Measurements from ENCODE around the gene UCHL5.

The UCHL5 gene

DNA sequence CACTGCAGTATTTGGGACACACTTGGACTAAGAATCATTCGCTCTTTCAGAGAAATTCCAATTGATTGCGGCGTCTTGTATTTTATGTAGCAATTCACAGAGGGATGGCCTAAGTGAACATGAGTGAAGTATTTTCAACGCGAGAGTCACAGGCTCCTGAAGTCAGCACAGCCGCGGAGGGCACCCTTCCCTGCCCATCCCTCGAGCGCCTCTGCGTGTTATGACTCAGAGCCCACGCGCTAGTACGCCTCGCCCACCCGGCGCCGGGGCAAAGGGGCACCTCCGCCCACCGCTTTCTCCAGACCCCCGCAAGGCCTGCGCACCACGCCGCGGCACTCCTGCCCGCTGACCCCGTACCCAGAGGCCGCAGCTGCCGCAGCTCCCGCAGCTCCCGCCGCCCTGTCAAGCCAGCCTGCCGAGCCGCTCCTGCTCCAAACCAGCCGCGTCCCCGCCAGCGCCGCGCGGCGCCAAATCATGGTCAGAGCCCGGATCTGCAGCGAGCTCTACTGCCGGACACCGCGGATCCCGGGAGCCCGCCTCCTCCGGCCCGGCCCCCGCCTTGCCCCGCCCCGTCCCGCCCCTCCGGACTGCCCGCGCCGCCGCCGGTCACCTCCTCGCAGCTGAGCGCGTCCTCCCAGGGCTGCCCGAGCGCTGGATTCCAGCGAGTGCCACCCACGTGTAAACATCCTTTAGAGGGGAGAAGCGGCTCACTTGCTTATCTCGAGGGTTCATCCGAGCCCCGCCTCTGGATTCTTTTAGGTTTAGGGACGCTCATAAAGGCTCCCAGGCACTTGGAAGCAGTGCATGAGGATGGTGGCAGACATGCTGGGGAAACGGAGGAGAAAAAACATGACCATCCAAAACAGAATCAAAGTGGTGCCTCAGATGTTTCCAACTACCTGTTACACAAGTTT is 46.0 kb upstream of the UCHL5 start, which contains the start of gene GLRX2 (continued):
- TF ChIP-seq KLF9 (tag by site-specific recombination; IDR thresholded peaks at IDR 0.05; ENCODE audit: low read depth) (peak; percentile 39), ZNF433 (tag by site-specific recombination; IDR thresholded peaks at IDR 0.05; ENCODE audit: low read depth) (no peak), ZNF335 (tag by site-specific recombination; conservative IDR thresholded peaks at IDR 0.05) (peak; percentile 79; the same call in 1 of the 2 replicates), GFI1B (tag by site-specific recombination; IDR thresholded peaks at IDR 0.05) (no peak), ZNF274 (IDR thresholded peaks at IDR 0.05; ENCODE audit: low read length) (no peak), ZNF274 (tag by site-specific recombination; IDR thresholded peaks at IDR 0.05; ENCODE audit: borderline replicate concordance) (no peak), ZNF76 (tag by site-specific recombination; IDR thresholded peaks at IDR 0.05; ENCODE audit: borderline replicate concordance, low read depth) (peak; percentile 44; the same call in 1 of the 2 replicates), ZBTB7A (tag by site-specific recombination; IDR thresholded peaks at IDR 0.05; ENCODE audit: low read depth) (no peak), ZNF791 (tag by site-specific recombination; IDR thresholded peaks at IDR 0.05) (no peak), ZNF112 (tag by site-specific recombination; IDR thresholded peaks at IDR 0.05) (no peak), ZNF777 (tag by site-specific recombination; IDR thresholded peaks at IDR 0.05; ENCODE audit: borderline replicate concordance) (no peak), MYNN (tag by site-specific recombination; IDR thresholded peaks at IDR 0.05; ENCODE audit: borderline replicate concordance) (no peak), ZNF530 (tag by site-specific recombination; IDR thresholded peaks at IDR 0.05; ENCODE audit: low read depth) (no peak), ZNF391 (tag by site-specific recombination; IDR thresholded peaks at IDR 0.05; ENCODE audit: borderline replicate concordance, low read depth) (no peak), ZIC2 (tag by site-specific recombination; IDR thresholded peaks at IDR 0.05) (peak; percentile 25; the same call in 1 of the 2 replicates), KLF16 (tag by site-specific recombination; IDR thresholded peaks at IDR 0.05) (peak; percentile 29; the same call in 1 of the 2 replicates), ZNF701 (tag by site-specific recombination; IDR thresholded peaks at IDR 0.05) (no peak), ZNF37A (tag by site-specific recombination; IDR thresholded peaks at IDR 0.05) (no peak), ZBTB17 (tag by site-specific recombination; IDR thresholded peaks at IDR 0.05) (peak; percentile 53), ZNF837 (tag by site-specific recombination; IDR thresholded peaks at IDR 0.05) (no peak), ZFP69B (tag by site-specific recombination; IDR thresholded peaks at IDR 0.05) (no peak)
- TF ChIP-seq, protein P1, sequence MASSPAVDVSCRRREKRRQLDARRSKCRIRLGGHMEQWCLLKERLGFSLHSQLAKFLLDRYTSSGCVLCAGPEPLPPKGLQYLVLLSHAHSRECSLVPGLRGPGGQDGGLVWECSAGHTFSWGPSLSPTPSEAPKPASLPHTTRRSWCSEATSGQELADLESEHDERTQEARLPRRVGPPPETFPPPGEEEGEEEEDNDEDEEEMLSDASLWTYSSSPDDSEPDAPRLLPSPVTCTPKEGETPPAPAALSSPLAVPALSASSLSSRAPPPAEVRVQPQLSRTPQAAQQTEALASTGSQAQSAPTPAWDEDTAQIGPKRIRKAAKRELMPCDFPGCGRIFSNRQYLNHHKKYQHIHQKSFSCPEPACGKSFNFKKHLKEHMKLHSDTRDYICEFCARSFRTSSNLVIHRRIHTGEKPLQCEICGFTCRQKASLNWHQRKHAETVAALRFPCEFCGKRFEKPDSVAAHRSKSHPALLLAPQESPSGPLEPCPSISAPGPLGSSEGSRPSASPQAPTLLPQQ (tag by site-specific recombination; IDR thresholded peaks at IDR 0.05), result peak; percentile 21; the same call in 1 of the 2 replicates
- TF ChIP-seq, protein P2, sequence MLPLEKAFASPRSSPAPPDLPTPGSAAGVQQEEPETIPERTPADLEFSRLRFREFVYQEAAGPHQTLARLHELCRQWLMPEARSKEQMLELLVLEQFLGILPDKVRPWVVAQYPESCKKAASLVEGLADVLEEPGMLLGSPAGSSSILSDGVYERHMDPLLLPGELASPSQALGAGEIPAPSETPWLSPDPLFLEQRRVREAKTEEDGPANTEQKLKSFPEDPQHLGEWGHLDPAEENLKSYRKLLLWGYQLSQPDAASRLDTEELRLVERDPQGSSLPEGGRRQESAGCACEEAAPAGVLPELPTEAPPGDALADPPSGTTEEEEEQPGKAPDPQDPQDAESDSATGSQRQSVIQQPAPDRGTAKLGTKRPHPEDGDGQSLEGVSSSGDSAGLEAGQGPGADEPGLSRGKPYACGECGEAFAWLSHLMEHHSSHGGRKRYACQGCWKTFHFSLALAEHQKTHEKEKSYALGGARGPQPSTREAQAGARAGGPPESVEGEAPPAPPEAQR (tag by site-specific recombination; IDR thresholded peaks at IDR 0.05), result no peak
- TF ChIP-seq, protein P3, sequence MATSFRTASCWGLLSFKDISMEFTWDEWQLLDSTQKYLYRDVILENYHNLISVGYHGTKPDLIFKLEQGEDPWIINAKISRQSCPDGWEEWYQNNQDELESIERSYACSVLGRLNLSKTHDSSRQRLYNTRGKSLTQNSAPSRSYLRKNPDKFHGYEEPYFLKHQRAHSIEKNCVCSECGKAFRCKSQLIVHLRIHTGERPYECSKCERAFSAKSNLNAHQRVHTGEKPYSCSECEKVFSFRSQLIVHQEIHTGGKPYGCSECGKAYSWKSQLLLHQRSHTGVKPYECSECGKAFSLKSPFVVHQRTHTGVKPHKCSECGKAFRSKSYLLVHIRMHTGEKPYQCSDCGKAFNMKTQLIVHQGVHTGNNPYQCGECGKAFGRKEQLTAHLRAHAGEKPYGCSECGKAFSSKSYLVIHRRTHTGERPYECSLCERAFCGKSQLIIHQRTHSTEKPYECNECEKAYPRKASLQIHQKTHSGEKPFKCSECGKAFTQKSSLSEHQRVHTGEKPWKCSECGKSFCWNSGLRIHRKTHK (tag by site-specific recombination; IDR thresholded peaks at IDR 0.05), result no peak
- TF ChIP-seq, protein P4, sequence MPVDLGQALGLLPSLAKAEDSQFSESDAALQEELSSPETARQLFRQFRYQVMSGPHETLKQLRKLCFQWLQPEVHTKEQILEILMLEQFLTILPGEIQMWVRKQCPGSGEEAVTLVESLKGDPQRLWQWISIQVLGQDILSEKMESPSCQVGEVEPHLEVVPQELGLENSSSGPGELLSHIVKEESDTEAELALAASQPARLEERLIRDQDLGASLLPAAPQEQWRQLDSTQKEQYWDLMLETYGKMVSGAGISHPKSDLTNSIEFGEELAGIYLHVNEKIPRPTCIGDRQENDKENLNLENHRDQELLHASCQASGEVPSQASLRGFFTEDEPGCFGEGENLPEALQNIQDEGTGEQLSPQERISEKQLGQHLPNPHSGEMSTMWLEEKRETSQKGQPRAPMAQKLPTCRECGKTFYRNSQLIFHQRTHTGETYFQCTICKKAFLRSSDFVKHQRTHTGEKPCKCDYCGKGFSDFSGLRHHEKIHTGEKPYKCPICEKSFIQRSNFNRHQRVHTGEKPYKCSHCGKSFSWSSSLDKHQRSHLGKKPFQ (tag by site-specific recombination; IDR thresholded peaks at IDR 0.05), result no peak
- TF ChIP-seq, protein P5, sequence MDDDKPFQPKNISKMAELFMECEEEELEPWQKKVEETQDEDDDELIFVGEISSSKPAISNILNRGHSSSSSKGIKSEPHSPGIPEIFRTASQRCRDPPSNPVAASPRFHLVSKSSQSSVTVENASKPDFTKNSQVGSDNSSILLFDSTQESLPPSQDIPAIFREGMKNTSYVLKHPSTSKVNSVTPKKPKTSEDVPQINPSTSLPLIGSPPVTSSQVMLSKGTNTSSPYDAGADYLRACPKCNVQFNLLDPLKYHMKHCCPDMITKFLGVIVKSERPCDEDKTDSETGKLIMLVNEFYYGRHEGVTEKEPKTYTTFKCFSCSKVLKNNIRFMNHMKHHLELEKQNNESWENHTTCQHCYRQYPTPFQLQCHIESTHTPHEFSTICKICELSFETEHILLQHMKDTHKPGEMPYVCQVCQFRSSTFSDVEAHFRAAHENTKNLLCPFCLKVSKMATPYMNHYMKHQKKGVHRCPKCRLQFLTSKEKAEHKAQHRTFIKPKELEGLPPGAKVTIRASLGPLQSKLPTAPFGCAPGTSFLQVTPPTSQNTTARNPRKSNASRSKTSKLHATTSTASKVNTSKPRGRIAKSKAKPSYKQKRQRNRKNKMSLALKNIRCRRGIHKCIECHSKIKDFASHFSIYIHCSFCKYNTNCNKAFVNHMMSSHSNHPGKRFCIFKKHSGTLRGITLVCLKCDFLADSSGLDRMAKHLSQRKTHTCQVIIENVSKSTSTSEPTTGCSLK (tag by site-specific recombination; IDR thresholded peaks at IDR 0.05), result no peak
- TF ChIP-seq, protein P6, sequence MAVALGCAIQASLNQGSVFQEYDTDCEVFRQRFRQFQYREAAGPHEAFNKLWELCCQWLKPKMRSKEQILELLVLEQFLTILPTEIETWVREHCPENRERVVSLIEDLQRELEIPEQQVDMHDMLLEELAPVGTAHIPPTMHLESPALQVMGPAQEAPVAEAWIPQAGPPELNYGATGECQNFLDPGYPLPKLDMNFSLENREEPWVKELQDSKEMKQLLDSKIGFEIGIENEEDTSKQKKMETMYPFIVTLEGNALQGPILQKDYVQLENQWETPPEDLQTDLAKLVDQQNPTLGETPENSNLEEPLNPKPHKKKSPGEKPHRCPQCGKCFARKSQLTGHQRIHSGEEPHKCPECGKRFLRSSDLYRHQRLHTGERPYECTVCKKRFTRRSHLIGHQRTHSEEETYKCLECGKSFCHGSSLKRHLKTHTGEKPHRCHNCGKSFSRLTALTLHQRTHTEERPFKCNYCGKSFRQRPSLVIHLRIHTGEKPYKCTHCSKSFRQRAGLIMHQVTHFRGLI (tag by site-specific recombination; IDR thresholded peaks at IDR 0.05), result 0 out of 2 replicates have a peak, but pooled peaks have one; percentile 6
- TF ChIP-seq, protein P7, sequence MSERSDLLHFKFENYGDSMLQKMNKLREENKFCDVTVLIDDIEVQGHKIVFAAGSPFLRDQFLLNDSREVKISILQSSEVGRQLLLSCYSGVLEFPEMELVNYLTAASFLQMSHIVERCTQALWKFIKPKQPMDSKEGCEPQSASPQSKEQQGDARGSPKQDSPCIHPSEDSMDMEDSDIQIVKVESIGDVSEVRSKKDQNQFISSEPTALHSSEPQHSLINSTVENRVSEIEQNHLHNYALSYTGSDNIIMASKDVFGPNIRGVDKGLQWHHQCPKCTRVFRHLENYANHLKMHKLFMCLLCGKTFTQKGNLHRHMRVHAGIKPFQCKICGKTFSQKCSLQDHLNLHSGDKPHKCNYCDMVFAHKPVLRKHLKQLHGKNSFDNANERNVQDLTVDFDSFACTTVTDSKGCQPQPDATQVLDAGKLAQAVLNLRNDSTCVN (tag by site-specific recombination; optimal IDR thresholded peaks at IDR 0.05), result peak; percentile 95
